Retinal pigment epithelial cell (primary cell): ENCODE results near the gene POLR2F.

ENCODE experiments used
- DNase-seq: peaks from one replicate; pipeline ENCODE4 v3.0.0-alpha.2; 2010; ENCODE audit warnings: low read depth
- H3K4me3 ChIP-seq: 2 replicates; pipeline ENCODE4 v1.5.1; 2011; ENCODE audit warnings: mild to moderate bottlenecking, low read length, control low read depth, moderate library complexity
- CTCF ChIP-seq: conservative IDR thresholded peaks from 2 replicates; pipeline ENCODE4 v1.5.1; 2011; ENCODE audit warnings: low read depth, low read length, control low read depth, inconsistent platforms

Gene POLR2F

GRCh38 chr22:37917874-37918548 is 35.5 kb upstream of the POLR2F start:
- H3K4me3 ChIP-seq, result no peak overlapping the region
- no peak for TF ChIP-seq CTCF
- no peak for DNase-seq

GRCh38 chr22:37918580-37919270 is 34.8 kb upstream of the POLR2F start:
- no peak overlapping the region for H3K4me3 ChIP-seq
- TF ChIP-seq CTCF, result no peak
- no peak for DNase-seq

GRCh38 chr22:37920126-37920525 is 33.4 kb upstream of the POLR2F start:
- TF ChIP-seq CTCF, result no peak
- DNase-seq, result no peak
- H3K4me3 ChIP-seq, result no peak overlapping the region

GRCh38 chr22:37922191-37922590 is 31.3 kb upstream of the POLR2F start:
- no peak overlapping the region for H3K4me3 ChIP-seq
- no peak for TF ChIP-seq CTCF

DNA sequence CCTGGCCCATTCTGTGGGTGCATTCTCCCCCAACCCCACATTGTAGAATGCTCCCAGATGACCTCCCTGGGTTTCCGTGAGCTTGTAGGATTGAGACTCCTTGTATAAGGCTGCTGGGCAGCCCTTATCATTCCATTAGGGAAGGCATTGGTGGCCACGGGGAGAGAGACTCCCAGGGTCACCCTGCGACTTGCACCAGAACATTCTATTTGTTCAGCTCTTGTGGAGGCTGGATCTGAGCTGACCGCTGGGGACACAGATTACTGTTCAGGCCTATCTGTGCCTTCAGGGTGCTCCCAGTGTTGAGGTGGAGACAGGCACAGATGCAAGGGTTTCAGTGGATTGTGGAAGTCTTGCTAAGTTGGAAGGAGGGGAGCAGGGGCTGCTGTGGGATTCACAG is 29.6 kb upstream of the POLR2F start:
- TF ChIP-seq CTCF, result no peak
- no peak overlapping the region for H3K4me3 ChIP-seq
- DNase-seq, result no peak

More at GRCh38 chr22:37922191-37922590, 31.3 kb upstream of the POLR2F start:
- no peak for DNase-seq

GRCh38 chr22:37924386-37925065 is 29.0 kb upstream of the POLR2F start:
- no peak for TF ChIP-seq CTCF
- DNase-seq, result no peak

More at GRCh38 chr22:37924386-37925065, 29.0 kb upstream of the POLR2F start:
- H3K4me3 ChIP-seq, result no peak overlapping the region
